Esophagus squamous epithelium (tissue), 5 donors: Measurements from ENCODE around the gene SVIL. TPM values are rescaled to one million over a fixed set of nuclear protein-coding genes. Genes with fewer than 3 reads are reported as not detected.

Source experiments
- DNase-seq: peaks from one replicate; lab custom pipeline; 2025; lab: John Stamatoyannopoulos, UW
- H3K27ac ChIP-seq, 4 donors: fragments of 200-600 bp; sonication (generic); one replicate each; pipeline ENCODE4 v1.5.1; 2016 to 2019; ENCODE audit warnings: mild to moderate bottlenecking in 1 of 4
- H3K27me3 ChIP-seq, 4 donors: fragments of 200-600 bp; sonication (generic); 1 replicate in 3 of 4; 2 replicates in 1 of 4; pipeline versions ENCODE4 v1.5.1 to v1.6.0; 2017 to 2021; ENCODE audit warnings: antibody characterized with exemption in 1 of 4
- H3K36me3 ChIP-seq, 3 donors: fragments of 200-600 bp; sonication (generic); one replicate each; pipeline ENCODE4 v1.5.1; 2016 to 2019
- H3K4me1 ChIP-seq, 3 donors: fragments of 200-600 bp; sonication (generic); one replicate each; pipeline ENCODE4 v1.5.1; 2017 to 2019
- H3K4me3 ChIP-seq, 4 donors: fragments of 200-600 bp; sonication (generic); 1 replicate in 3 of 4; 2 replicates in 1 of 4; pipeline ENCODE4 v1.5.1; 2016 to 2019; ENCODE audit warnings: mild to moderate bottlenecking in 2 of 4, moderate library complexity in 1 of 4
- H3K9me3 ChIP-seq, 3 donors: fragments of 200-600 bp; sonication (generic); one replicate each; pipeline ENCODE4 v1.5.1; 2016 to 2019
- CTCF ChIP-seq, 6 experiments: fragments of 450-650 bp in 4 of 6; fragments of 200-600 bp in 2 of 6; sonication (generic) in 2 of 6; IDR thresholded peaks; one replicate each; pipeline ENCODE4 v1.5.1; 2016 to 2019; ENCODE audit warnings: antibody characterized with exemption in 6 of 6, mild to moderate bottlenecking in 4 of 6, moderate library complexity in 4 of 6
- POLR2A ChIP-seq, 4 donors: fragments of 450-650 bp; IDR thresholded peaks; one replicate each; pipeline ENCODE4 v1.6.1; 2017; ENCODE audit warnings: antibody characterized with exemption in 4 of 4, mild to moderate bottlenecking in 4 of 4, moderate library complexity in 3 of 4
- WGBS, 2 donors: methylation state at CpG; one replicate each; pipeline ENCODE4 v1.1.5; 2018; 5-methylcytosine and 5-hydroxymethylcytosine counted together
- intact Hi-C: fragments of 100-400 bp; cut with DNase I; formaldehyde crosslinking; loops from one replicate; pipeline ENCODE4 v1.15.0; 2022
- total RNA-seq, 4 donors: library from RNA; depleted of rRNA; stranded (reverse); fragments of >200 nt; gene quantifications; one replicate each; pipeline ENCODE4 v1.1.0, GENCODE V29; 2016
- donor health status: DM: yes; HTN: yes; CAD: no.

SVIL gene
- 100 to 1,000 TPM in 2 of 4 donors, 10 to 100 TPM in 2; 71.1 to 227 (median 147) TPM for total RNA-seq

- Histone ChIP-seq H3K4me3 (peak within 1 kb of the TSS; percentile 3 to 54 (median 28)), H3K9me3 (no peaks in the 10 kb centered on the region), H3K27me3 (no peaks in the 10 kb centered on the region), H3K27ac (peak within 1 kb of the TSS; percentile 87 to 96 (median 91)), H3K4me1 (peaks cover 28 to 74% (median 66%) of the 10 kb centered on the region in 3 donors), H3K36me3 (peaks cover 0 to 20% (median 0%) of the 10 kb centered on the region in 3 donors)
- 33 to 35% methylated on average over 8 to 10 of the region's 10 CpGs for WGBS, 2 donors
- intact Hi-C loops, result no loop called here
- TF ChIP-seq CTCF (IDR thresholded peaks at IDR 0.05), result peak in 2 of 6 experiments; percentile 22 to 30
- TF ChIP-seq POLR2A (IDR thresholded peaks at IDR 0.05), result peak in 2 of 4 donors; percentile 27 to 48
- DNase-seq, result no peak
Observed at GRCh38 chr10:29634764-29635625, at the start of gene SVIL. TSS of gene SVIL (minus strand) at chr10:29634971. CDS start at chr10:29555058, 79,913 bp downstream.

- no peak for TF ChIP-seq POLR2A (IDR thresholded peaks at IDR 0.05)
- TF ChIP-seq CTCF (IDR thresholded peaks at IDR 0.05), result no peak
- H3K9me3 ChIP-seq, result no peaks in the 10 kb centered on the region
- DNase-seq, result no peak
- peaks cover 0 to 91% (median 0%) of the 10 kb centered on the region in 3 donors for H3K36me3 ChIP-seq
- H3K27ac ChIP-seq, result peak overlapping the region in 2 of 4 donors; percentile 19 to 23
- no peak overlapping the region for H3K4me3 ChIP-seq
- intact Hi-C loops, result no loop called here
- WGBS, 2 donors, result 70 to 82% methylated on average over 7 to 8 of the region's 9 CpGs
- peaks cover 3 to 57% (median 8%) of the 10 kb centered on the region in 3 donors for H3K4me1 ChIP-seq
- no peaks in the 10 kb centered on the region for H3K27me3 ChIP-seq
Observed at GRCh38 chr10:29681676-29682448, 47.1 kb upstream of the SVIL start.

GRCh38 chr10:29680091-29680490, 45.3 kb upstream of the SVIL start:
- DNase-seq, result no peak
- intact Hi-C loops, result no loop called here
- H3K27ac ChIP-seq, result no peak overlapping the region
- TF ChIP-seq POLR2A (IDR thresholded peaks at IDR 0.05) (no peak), CTCF (IDR thresholded peaks at IDR 0.05) (no peak)
- peaks cover 0 to 3% (median 0%) of the 10 kb centered on the region in 3 donors for H3K9me3 ChIP-seq
- H3K36me3 ChIP-seq, result peaks cover 0 to 97% (median under 1%) of the 10 kb centered on the region in 3 donors
- H3K27me3 ChIP-seq, result no peaks in the 10 kb centered on the region
- WGBS, 2 donors, result 76 to 86% methylated on average over 5 to 6 of the region's 6 CpGs
- peaks cover 3 to 41% (median 8%) of the 10 kb centered on the region in 3 donors for H3K4me1 ChIP-seq
- no peak overlapping the region for H3K4me3 ChIP-seq

GRCh38 chr10:29676732-29677131, 42.0 kb upstream of the SVIL start:
- TF ChIP-seq POLR2A (IDR thresholded peaks at IDR 0.05) (no peak), CTCF (IDR thresholded peaks at IDR 0.05) (no peak)
- Histone ChIP-seq H3K27me3 (no peaks in the 10 kb centered on the region), H3K27ac (no peak overlapping the region), H3K36me3 (peaks cover 0 to 89% (median 5%) of the 10 kb centered on the region in 3 donors), H3K4me1 (peaks cover under 1 to 16% (median 3%) of the 10 kb centered on the region in 3 donors), H3K4me3 (no peak overlapping the region), H3K9me3 (peaks cover 0 to 6% (median 0%) of the 10 kb centered on the region in 3 donors)
- no peak for DNase-seq
- WGBS, 2 donors, result 85 to 86% methylated on average over 4 of the region's 4 CpGs
- intact Hi-C loops, result no loop called here
